HG02884 (cell line): ENCODE data around the gene PSME3IP1.
"Not testable (repeated sequence)": the region's sequence is repeated elsewhere in the genome, so short reads cannot be mapped to it uniquely, and the experiment has no call there.

Experiments used
- ATAC-seq: cut with Tn5 transposase; IDR thresholded peaks from one replicate; pipeline ENCODE4 v1.9.1; 2021; ENCODE audit warnings: mild to moderate bottlenecking, moderate library complexity; ENCODE audit not compliant: unreplicated experiment

Gene PSME3IP1

DNA sequence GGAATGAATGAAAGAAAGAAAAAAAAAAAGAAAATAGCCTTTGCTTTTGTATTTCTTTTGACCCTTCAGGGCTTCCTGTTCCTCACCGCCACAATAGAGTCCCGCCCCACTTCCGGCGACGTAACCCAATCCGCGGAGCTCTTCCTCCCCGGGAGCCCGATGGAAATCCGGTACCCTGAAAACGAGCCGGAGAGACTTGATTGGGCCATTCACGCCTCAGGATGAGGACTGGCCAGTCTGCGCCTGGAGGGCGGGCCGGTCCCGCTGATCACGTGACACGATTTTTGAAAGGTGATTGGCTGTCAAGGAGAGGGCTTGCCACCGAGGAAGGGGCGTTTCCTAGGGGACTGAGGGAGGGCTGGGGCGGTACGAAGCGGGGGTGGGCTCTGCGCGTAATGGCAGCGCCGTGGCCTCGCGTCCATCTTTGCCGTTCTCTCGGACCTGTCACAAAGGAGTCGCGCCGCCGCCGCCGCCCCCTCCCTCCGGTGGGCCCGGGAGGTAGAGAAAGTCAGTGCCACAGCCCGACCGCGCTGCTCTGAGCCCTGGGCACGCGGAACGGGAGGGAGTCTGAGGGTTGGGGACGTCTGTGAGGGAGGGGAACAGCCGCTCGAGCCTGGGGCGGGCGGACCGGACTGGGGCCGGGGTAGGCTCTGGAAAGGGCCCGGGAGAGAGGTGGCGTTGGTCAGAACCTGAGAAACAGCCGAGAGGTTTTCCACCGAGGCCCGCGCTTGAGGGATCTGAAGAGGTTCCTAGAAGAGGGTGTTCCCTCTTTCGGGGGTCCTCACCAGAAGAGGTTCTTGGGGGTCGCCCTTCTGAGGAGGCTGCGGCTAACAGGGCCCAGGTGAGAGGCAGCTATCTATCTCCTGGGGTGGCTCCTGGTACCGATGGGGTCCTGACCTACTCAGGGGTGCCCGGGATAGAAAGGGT lies at the start of gene PSME3IP1, which contains the start of gene RSPRY1:
Gene PSME3IP1 (minus strand): TSS at position 95 of the 927 bp plus-strand sequence. CDS start 12,185 bp downstream, outside the sequence.
Gene RSPRY1 (plus strand): TSS at position 385 of the 927 bp plus-strand sequence. CDS start 18,330 bp downstream, outside the sequence.
- peak; percentile 81 for ATAC-seq

- ATAC-seq: no peak
Observed at GRCh38 chr16:57235128-57236021, 49.5 kb upstream of the PSME3IP1 start.

GRCh38 chr16:57234707-57235092 lies 48.9 kb upstream of the PSME3IP1 start:
- ATAC-seq: no peak

DNA sequence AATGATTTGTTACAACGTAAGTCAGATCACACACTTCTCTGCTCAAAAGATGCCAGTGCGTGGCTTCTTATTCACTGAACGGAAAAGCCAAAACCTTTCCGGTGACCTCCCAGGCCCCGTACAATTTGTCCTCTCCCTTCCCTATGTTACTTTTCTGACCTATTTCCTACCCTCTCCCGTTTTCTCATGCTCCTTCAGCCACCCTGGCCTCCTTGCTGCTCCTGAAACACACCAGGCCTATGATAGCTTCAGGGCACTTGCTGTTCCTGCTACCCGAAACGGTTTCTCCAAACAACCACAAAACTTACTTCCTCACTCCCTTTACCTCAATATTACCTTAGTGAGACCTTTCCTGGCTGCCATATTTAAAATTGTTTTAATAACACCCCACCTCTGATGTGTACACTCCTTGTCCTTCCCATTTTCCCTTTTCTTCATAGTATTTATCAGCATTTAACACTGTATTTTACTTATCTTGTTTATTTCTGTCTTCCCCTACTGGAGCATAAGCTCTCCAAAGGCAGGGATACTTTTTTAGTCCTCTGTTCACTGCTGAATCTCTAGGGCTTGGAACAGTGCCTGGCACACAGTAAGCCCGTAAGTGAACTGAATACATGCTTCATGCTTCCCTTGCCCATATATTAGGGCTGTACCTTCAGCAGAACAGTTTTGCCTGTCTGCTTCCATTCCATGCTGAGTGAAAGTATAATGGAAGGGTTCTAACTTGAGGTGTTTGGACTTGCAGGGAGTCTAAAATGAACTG lies 48.3 kb upstream of the PSME3IP1 start:
- no peak for ATAC-seq

DNA sequence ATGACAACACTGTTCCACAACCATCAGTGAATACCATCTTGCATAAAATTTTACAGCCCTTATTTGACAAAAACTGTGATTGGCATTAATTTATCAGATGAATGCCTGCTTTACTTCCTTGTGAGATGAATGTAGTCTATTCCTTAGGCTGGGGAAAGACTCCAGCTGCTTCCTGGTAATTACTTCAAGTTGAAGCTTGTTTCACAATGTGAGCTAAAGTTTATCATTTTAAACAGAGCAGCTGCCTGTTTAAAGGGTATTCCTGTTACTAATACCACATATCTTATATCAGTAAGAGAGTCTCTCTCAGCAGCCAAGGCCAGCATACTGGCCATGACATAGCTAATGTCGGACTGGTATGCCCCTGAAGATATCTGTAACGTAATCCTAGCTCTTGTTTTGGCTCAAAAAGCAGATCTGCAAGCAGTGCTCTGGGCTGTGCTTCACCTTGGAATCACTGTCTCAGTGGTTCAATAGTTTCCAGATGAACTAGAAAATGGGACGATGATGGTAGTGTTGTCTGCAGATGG lies 46.0 kb upstream of the PSME3IP1 start:
- ATAC-seq: no peak

GRCh38 chr16:57229079-57229478 lies 43.2 kb upstream of the PSME3IP1 start:
- no peak for ATAC-seq

DNA sequence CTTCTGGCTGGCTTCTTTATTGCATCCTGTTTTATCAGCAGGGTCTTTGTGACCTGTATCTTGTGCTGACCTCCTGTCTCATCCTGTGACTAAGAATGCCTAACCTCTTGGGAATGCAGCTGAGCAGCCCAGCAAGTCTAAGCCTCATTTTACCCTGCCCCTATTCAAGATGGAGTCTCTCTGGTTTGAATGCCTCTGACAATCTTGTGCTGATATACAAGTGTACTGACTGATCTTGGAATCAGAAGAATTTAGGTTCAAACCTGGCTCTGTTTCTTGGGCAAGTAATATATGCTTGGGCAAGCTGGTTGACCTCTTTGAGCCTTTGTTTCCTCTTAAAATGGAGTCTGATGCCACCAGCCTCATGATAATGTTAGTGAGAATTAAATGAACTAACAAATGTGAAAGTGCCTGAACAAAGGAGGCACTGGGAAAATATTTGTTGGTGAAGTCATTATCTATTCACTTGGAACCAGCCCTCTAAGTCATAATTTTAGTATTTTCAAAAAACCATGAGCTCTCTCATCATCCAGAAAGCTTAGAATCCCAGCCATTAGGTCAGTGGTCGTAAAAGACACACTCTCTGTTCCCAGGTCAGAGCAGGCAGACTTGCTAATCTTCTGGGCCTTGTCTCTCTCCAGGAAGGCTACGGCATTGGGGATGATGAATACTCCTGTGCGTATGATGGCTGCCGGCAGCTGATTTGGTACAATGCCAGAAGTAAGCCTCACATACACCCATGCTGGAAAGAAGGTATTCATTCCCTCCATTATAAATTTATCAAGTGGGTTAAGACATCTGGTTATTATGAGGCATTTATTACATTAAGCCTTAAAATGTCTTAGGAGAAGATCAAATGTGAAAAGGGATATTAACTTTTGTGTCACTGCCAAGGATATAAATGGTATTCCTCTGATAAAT lies 41.1 kb upstream of the PSME3IP1 start:
- ATAC-seq: no peak

GRCh38 chr16:57225978-57226377 lies 40.1 kb upstream of the PSME3IP1 start:
- ATAC-seq: no peak

DNA sequence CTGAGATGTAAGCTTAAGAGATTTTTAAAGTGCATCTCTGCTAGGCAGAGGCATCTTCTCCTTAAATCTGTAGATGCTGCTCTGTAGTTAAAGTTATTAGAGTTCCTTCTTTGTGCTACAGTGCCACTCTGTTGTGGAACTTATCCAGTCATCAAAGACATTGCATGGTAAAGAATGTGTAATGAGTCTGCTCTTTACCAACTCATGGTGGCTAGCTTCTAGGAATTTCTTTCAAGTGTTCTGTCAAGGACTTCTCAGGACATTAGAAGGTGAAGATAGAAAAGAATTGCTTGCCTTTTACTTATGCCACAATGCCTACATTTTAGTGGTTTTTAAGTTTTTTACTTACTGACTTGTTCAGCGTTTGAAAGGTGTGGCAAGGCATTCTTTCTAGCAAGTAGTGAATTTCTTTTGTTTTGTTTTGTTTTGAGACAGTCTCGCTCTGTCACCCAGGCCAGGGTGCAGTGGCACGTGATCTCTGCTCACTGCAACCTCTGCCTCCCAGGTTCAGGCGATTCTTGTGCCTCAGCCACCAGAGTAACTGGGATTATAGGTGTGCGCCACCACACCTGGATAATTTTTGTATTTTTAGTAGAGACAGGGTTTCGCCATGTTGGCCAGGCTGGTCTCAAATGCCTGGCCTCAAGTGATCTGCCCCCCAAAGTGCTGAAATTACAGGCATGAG lies 39.0 kb upstream of the PSME3IP1 start:
- no peak for ATAC-seq

- ATAC-seq: no peak
Observed at GRCh38 chr16:57223057-57223456, 37.2 kb upstream of the PSME3IP1 start.

DNA sequence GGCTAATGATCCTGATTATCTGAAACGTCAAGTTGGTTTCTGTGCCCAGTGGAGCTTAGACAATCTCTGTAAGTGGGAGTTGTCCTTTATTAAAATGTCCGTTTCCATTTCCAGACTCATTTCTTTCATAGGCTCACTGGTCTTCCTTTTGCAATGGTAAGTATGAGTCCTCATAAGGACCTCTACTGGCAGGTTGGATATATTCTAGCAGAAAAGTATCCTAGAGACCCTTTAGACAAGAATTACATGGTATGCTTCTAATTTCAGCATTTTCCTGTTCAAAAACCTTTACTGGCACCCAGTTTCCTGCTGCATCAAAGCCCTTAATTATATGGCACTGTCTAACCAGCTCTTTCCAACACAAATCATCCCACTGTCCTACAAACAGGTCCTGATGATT lies 31.1 kb upstream of the PSME3IP1 start:
- no peak for ATAC-seq

DNA sequence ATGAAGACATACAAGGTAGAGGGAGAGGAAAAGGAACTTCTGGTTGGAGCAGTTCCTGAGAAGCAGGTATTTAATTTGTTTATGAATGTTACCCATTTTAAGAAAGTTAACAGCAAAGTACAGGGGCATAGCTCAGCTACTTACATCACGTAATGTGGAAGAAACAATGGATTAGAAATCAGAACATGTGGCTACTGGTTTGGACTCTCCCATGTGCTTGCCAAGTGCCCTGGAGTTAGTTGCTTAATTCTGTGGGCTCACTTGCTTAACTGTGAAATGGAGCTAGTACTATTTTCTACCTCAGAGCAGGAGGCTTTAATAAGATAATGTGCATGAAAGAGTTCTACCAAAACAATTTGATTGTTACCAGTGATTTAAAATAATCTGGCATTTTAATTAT lies 27.6 kb upstream of the PSME3IP1 start:
- no peak for ATAC-seq

- no peak for ATAC-seq
Observed at GRCh38 chr16:57209780-57210179, 23.9 kb upstream of the PSME3IP1 start.

DNA sequence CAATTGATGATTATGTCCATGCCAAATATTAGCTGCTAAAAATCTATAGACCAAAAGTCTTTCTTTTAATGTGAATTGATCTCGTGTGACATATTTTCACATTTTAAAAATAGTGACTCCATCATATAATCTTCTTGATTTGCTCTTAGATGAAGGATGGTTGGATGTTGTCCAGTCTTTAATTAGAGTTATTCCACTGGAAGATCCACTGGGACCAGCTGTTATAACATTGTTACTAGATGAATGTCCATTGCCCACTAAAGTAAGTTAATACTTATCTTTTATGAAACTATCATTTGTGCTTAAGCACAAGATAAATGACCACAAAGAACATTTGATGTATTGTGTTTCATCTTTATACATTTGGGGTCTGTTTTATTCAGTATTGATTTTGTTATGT lies 23.1 kb upstream of the PSME3IP1 start:
- ATAC-seq: no peak

DNA sequence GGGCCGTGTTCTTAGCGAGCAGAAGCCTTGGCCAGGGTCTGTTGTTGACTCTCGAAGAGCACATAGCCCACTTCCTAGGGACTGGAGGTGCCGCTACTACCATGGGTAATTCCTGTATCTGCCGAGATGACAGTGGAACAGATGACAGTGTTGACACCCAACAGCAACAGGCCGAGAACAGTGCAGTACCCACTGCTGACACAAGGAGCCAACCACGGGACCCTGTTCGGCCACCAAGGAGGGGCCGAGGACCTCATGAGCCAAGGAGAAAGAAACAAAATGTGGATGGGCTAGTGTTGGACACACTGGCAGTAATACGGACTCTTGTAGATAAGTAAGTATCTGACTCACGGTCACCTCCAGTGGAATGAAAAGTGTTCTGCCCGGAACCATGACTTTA lies 18.8 kb upstream of the PSME3IP1 start:
- no peak for ATAC-seq

GRCh38 chr16:57203451-57203850 lies 17.6 kb upstream of the PSME3IP1 start:
- no peak for ATAC-seq

DNA sequence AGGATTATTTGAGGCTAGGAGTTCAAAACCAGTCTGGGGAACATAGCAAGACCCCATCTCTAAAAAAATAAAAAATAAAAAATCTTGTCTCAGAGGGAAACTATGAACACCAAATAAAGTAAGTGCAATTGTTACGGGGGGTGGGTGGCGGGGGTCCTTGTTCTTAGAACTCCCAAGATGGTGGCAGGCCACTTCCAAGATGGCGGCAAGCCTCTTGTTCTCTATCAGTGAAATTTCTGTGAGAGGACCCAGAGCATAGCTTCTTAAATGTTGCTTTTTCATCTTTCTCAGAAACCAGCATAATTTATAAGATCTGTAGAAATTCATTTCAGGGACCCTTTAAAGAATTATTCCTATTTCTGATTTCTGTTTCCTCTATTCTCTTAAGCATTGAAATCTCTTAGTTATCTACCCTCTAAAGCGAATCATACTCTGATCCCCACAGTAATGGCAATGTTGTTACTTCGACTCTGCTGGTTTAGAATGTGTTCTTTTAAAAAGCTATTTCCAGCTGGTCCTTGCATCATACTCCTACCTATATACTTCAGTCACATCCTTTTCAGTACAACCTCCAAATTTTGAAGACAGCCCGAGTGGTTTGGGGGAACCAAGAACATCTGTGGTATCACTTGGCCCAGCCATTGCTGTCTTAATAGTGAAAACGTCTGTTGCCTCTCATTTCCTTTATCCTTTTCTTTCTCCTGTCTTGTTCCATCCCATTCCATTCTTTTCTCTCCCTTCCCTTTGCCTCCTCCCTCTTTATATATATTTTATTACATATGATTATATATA lies 16.5 kb upstream of the PSME3IP1 start:
- no peak for ATAC-seq

GRCh38 chr16:57200926-57201325 lies 15.1 kb upstream of the PSME3IP1 start:
- not testable (repeated sequence) for ATAC-seq
